8988T (cell line): ENCODE results near the gene SLC5A3.
A peak's percentile ranks its signal among the peaks of the same experiment; 100 is the strongest.

ENCODE experiments used
- DNase-seq: peaks from one replicate; pipeline ENCODE4 v3.0.0; 2011

Gene SLC5A3

DNA sequence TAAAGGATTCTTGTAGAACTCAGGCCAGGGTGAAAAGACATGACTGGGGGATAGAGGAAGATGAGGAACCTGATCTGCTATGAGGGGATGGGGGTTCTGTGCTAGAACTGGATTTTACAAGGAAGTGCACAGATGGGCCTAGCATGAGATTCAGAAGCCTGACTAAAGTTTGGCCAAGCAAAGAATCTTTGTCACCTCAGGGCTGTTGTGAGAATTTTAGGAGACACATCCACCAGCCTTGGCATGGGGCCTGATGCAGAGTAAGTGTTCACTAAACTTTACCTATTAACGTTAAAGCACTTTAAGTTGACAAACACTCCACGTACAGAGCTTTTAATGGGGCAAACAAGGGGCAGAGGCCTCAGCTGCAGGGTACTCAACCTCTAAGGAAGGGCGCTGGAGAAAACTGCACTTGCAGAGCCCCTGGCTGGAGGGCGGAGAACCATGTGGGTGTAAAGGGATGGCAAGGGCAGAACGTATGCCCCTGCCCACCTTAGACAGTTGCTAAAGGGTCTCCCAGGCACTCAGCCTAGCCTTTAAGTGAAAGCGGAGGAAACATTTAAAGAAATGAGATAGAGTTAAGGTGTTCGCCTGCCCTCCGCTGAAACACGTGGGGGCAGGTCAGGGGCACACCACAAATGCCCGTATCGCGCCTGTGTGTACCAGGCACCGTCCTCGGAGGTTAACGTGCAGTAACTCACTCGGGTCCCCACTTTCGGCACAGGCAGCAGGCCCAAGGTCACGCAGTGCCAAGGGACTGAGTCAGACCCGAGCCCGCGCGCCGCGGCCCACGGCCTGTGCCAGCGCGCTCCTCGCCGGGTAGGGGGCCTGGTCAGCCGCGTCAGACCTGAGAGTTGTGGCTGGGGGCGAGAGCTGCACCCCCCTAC lies 990 bp upstream of the SLC5A3 start:
- no peak for DNase-seq

DNA sequence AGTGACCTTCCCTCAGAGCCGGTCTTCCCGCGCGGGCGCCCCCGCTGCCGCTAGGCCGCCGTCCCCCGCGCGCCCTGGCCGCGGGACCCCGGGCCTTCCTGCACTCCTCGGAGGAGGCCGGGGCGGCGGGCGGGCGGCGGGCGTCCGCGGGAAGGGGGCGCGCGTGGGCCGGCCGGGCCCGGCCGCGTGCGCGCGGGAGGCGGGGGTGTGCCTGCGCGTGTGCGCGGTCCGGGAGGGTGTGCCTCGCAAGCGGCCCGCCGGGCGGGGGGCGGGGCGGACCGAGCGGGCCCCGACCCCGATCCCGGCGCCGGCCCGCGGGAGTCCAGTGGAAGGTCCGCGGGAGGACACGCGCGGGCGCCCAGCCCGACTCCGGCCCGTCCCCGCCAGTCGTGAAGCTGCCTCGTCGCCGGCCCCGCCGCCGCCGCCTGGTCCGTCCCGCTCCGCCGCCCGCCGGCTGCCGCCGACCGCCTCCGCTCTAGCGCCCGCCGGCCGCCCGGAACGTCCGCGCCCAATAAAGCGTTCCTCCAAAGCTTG lies 438 bp downstream of the SLC5A3 start:
- DNase-seq: peak; percentile 27

DNA sequence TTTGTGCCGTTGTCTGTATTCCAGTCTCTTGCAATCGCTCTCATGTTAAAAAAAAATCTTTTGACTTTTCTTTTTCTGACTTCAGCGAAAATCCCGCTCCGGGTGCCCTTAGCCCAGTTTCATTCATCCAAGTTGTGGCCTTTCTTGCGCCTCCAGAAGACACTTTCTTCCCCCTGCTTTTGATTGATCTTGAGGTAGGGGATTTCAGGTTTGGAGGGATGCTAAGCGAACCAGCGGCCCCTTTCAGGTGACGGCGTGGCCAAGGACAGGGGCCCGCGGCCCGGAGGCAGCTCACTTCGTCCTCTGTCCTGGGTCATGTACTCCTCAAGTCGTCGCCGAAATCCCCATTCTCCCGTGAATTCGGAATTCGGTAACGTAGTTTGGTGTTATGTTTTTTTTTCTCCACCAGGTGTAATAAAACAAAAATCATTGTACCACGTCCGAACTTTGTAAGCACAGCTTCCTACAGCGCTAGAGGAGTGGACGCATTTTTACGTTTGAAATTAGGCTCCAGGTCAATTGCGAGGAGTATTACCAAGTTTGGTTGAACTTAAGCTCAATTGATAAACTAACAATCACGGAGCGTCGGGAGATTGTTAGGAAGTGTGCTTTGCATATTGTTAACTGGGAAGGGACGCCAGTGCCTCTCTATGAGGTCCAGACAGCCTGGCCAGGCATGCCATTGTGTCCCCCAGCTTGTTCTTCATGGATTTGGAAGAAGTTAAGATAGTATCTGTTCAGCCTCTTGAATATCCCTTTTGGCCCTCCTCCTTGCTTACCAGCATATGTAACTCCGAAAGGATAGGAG lies 1.1 kb downstream of the SLC5A3 start:
- no peak for DNase-seq

DNA sequence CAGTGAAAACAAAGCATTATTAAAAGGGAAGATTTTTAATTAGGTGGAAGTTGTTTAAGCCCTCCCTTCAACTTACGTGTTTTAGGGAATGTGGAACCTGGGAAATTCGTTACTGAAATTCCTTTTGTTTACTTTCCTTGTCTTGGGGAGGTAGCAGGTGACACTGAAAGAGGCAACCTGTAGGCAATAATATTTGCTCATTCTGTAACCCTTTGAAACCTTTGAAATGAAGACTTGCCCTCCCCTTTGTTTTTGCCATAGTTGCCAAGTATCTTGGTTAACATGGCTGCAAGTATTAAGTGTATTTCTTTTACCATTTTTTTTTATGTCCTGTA lies 1.7 kb downstream of the SLC5A3 start:
- no peak for DNase-seq

DNA sequence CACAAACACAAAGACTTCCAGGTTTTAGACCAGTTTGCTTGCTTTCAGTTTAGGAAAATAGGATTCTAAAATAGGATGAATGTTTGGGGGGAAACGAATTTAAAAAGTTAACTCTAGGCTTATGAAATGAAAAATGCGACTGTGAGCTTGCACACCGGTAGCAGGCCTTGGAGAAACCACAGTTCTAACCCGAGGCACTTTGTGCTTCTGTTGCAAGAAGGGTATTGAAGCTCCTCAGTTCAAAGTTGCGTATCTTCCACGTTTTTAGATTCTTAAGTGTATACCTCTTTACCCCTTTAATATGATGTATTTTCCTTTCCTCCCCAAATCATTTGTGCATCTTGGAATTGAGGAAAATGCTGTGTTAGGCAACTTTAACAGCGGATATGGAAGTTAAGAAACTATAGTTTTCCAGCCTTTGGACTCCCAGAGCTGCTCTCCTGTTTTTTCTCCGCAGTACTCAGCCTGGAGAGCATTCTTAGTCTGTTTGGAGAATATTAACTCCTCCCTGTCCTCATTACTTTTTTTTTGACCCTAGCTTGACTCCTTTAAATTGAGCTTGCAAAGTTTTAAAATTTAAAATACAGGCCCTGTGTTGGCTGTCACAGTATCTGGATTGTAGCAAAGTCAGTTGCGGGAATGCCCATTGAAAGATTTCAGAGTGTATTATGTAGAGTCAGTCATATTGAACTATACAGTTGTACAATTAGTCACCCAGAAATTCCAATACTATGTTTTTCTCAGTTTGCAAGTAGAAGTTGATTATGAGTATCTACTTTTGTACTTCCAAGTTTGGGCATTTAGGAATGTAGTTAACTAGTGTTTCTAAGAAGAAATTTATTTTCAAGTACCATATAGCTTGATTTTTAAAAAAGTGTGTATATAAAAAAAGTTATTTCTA lies 2.6 kb downstream of the SLC5A3 start:
- DNase-seq: no peak

DNA sequence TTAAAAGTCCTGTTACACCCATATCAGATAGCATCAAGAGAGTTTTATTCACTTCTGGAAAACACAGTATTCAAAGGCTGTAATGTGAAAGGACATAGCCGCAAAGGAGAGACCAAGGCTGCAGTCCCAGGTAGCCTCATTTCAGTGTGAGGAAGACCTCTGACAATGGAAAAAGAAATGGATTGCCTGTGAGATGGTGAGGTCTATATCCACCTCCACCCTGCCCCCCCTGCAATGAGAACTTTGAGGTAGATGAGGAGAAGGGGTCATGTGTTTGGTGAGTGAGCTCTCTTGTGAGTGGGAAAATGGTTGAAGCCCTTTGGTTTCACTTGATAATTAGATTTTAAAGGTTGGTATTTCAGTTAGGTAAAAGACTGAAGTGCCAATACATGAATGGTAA lies 3.5 kb downstream of the SLC5A3 start:
- DNase-seq: no peak

DNA sequence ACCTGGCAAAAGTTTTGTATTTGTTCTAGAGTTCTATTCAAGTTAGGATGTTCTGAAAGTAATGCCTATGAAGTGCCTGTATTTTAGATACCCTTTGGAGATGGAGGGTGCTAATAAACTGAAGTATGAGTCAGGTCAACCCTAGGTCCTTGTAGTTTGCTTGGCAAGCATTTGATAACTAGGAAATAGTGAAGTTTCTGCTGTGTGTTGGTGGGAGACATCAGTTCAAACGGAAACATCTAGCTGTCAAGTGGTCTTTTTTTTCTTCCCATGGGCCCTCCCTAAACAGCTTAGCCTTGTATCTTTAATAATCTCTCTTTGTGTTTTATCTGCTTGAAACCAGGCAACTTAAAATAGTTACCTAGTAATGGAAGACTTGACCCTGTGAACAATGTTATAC lies 4.5 kb downstream of the SLC5A3 start:
- DNase-seq: no peak

DNA sequence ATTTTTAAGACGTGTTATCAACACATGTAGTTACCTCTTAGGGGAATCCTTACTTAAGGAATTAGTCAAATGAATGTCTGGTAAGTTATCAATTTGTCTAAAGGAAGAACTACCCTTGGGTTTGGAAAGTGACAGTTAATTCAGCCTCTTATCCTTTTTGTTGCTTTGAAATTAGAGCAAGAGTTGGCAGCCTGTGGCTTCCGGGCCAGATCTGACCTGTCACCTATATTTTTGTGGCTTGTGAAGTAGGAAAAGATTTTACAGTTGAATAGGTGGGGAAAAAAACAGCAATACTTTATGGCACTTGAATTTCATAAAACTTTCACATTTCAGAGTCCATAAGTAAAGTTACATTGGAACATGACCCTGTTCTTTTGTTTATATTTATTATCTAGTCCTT lies 5.5 kb downstream of the SLC5A3 start:
- DNase-seq: no peak

DNA sequence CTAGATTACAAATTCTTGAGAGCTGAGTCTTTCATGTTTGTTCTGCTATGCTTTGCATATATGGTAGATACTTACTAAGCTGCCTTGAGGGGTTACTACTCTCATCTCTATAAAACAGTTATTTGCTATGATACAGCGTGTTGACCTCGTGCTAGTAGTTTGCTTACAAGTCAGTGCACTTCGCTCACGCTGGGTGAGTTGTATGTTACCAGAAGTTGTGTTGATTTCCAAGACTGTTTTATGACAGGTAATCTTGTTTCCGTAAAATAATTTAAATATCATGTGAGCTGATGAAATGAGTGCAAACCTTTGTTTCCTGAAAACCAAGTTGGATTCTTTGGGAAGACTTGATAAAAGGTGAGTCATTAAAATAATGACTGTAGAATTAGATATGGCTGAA lies 7.3 kb downstream of the SLC5A3 start:
- DNase-seq: no peak

DNA sequence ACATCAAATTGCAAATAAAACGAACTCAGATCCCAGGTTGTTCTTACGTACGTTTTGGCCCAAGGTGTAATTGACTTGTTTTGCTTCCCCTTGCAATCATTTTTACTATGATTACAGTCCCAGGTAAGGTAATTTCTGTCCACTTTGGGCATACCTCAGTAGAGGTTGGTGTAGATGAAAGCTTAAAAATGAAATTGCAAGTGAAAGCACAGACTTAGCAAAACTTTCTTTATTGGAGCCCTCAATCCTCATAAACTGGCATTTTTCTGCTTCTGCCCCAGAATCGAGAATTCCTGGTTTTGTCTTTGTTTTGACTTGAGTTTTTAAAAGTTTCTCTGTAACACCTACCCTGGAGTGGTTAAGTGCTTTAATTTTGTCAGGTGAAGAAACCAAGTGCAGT lies 9.4 kb downstream of the SLC5A3 start:
- no peak for DNase-seq

DNA sequence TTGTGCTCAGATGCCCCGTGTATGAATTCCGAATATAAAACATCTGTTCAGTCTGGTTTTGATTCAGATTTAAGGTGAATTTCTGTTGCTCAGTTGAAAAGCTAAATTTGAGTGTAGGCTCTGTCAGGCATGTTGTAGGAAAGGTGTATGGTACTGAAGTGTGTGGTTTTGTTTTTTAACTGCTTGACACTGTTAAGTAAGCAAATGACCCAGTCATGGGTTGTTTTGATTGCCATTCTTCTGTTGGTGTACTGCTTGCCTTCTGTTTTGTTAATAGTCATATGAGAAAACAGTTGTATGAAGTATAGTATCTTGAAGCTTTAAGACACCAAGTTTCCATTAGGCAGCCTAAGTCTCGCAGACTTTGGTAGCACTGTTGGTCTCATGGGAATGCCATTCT lies 10.0 kb downstream of the SLC5A3 start:
- no peak for DNase-seq

DNA sequence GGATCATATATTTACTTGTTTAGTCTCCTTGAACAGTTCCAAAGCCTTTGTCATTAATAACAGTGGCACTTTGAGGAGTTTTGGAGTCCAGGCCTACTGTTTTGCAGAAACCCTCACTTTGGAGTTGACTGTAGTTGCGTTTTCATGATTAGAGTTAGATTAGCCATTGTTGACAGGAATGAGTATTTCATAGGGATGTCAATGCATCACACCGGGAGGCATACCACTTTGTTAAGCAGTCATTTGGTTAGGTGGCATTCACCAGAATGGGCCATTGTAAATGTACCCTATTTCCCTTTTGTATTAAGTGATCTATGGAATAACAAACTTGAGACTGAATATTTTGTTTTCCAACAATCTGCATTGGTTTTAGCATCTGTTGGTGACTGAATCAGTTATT lies 11.8 kb downstream of the SLC5A3 start:
- no peak for DNase-seq

DNA sequence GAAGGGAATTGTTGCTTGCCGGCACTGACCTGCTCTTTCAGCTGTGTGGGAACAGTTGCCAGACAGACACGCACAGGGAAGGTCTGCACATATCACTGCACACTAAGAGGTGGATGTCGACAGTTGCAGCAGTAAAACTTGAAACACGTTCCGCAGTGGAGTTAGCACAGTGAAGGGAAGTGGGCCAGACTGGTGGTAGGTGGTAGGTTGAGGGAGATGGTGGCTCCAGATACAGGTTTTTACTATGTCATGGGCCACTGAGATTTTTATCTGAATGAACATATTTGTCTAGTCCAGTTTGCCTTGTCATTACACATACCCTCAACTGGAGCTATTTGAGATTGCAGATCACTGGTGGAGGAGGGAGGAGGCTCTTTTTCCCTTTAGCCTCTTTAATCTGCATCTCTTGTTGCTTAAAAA lies 13.5 kb downstream of the SLC5A3 start:
- no peak for DNase-seq

DNA sequence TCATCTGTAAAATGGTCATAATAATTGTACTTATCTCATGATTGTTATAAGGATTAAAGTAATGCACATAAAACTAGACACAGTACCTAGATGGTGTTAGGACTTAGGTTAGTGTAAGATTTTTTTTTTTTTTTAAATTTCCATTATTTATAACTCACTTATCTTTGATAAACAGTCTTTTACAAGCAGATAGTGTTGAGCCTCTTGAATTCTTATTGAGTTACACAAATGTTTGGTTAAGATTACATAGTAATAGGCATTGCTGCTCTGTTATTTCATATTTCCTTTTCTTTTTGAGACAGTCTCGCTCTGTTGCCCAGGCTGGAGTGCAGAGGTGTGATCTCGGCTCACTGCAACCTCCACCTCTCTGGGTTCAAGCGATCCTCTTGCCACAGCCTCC lies 15.4 kb downstream of the SLC5A3 start:
- DNase-seq: no peak

DNA sequence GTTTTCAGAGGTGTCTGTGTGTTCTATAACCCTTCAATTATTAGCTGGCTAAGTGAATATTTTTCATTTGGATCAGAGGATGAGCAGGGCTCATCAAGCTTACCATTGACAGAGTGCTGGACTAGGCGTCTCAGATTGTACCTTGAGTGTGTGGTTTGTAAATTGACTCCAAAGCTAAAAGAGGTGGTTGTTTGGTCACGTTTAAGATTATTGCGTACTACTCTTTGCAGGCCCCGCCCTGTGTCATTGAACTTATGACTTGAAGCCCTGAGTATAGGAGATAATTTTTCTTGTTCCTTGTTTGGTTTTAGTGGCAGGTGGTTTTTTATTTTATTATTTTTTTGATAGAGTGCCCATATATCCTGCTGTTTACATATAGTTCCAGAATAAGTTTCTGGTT lies 17.7 kb downstream of the SLC5A3 start:
- no peak for DNase-seq

DNA sequence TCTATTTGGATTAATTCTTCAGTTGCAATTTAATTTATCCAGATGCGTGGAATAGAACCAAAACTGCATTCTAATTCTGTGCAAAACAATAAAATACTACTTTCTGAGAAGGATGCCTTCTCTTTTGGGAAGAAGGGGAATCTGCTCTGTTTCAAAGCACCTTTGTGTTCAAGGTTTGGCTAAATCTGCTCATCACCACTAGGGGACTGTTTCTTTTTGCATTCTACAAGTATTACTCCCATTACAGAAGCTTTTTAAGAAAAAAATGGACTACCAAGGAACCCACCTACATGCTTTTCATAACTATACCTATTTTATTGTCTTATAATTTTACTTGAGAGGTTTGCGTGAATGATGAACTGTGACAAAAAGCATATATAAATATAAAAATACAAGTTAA lies 18.2 kb downstream of the SLC5A3 start:
- no peak for DNase-seq

DNA sequence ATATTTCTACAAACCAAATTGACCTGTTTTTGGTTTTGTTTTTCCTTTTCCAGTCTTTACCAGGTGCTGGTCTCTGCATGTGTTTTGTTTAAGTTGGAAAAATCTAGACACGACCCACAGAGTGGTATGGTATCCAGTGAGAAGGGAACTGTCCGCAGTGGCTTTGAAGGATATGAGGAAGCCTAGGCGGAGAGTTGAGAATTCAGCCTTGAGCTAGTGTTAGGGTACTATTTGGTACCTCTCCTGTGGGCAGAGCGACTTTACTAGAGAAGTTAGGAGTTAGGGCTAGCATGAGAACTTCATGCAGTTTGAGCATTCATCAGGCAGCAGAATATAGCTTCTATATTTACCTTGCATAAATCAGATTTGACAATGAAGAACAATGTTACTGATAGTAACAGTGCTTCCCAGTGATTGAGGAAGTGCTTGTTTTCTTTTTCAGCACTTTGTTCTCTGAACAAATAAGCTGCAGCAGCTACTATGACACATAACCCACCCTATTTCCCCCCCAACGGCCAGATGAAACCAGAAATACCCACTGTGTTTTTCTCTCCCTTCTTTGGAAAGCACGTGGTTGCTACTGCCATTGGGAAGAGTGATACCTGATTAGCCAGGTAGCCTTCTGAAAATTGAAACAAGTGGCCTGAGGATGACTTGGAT lies 19.0 kb downstream of the SLC5A3 start:
- no peak for DNase-seq

DNA sequence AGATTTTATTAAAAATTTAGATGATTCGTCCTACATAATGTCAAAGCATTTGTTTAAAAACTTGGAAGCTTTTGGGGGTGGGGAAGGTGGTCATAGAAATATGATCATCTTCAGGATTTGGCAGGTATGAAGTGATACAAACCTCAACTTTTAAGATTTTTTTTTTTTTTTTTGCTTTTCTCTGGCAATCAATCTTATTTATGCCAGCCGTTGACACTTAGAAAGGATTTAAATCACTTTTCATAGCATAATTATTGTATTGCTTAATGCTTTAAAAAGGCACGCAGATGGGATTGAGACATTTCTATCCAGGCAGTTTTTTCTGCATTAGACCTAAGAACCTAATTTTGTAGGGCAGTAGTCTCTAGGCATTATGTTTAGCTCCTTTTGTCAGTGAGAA lies 19.7 kb downstream of the SLC5A3 start:
- no peak for DNase-seq

DNA sequence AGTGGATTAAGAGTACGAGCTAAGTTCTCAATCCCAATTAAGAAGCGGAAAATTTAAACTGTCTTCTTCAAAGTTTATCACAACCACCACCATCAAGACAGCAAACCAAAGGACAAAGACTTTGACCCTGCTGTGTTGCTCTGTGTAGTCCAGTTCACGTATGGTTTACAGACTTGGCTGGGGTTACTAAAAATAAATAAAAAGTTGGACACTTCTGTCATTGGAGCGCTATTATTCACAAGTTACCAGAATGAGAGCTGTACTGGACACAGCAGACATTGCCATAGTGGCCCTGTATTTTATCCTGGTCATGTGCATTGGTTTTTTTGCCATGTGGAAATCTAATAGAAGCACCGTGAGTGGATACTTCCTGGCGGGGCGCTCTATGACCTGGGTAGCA lies 21.6 kb downstream of the SLC5A3 start:
- no peak for DNase-seq

DNA sequence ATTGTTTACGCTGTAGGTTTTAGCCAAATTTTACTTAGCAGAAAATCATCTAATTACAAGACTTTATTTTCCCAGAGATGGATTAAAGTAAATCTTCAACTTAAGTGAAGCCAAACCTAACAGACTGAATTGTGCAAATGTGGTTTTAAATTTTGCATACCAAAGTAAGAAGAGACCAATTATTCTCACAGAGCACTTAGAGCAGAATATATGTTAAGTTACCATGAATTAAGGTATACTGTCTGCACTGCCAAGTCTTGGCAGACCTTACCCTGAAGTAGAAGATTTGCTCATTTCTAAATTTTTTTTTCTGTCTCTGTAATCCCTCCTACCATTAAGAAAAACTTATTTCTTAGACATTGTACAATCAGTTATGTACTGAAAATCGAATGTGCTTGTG lies 24.1 kb downstream of the SLC5A3 start:
- no peak for DNase-seq

DNA sequence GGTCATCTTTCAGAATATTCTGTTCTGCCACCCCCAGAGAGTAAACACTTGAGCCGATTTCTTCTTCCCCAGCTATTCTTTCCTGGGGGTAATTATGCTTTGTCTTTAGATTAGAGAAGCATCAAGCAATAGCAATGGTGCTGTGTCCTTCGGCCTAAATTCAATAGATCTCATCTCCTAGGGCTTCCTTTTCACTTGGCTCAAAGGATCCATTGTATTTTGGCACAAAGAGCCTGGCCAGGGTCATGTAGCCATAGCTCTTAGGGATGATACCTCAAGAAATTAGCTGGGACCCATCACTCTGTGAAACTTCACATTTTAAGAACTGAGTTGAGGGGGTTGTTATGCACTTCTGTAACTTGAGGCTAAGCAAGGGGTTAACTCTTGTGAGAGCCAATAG lies 27.0 kb downstream of the SLC5A3 start:
- DNase-seq: no peak

DNA sequence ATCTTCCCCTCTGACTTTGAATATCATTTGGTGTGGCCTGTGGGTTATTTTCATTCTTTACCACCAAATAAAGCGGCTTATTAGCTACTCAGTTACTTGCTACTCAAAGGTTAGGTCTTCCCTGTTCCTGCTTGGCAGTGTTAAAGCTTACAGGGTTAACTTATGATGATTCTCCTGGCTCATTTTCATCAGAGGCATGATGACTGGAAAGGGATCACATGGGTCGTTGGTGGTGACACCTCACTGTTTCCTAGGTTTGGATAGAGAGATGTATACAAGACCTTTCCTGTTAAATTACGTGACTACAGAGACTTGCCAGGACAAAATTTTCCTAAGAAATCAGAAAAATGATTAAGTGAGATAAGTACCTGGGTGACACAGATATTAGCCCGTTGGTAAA lies 27.4 kb downstream of the SLC5A3 start:
- no peak for DNase-seq
